Measurements from ENCODE around the gene RAB9A. TPM values are rescaled to one million over a fixed set of nuclear protein-coding genes. Genes with fewer than 3 reads are reported as not detected.

Gene RAB9A
- total and polyA plus RNA-seq, 9 of the 15 experiments (the other 6 are each of a cell fraction or from before 2014, with no cell fraction given) = 13.5 to 20.8 (median 17.7) TPM

- TF ChIP-seq JUN (IDR thresholded peaks at IDR 0.05; ENCODE audit: borderline replicate concordance, low read depth, low read length) = 0 out of 2 replicates have a peak, but pooled peaks have one; percentile 42
- no peak for TF ChIP-seq JUN (CRISPR knock-in tag; IDR thresholded peaks at IDR 0.05; ENCODE audit: borderline replicate concordance)
- no peak for TF ChIP-seq CBX8 (IDR thresholded peaks at IDR 0.05; ENCODE audit: borderline replicate concordance, extremely low read depth, low read depth, low read length, poor library complexity, severe bottlenecking)
- TF ChIP-seq ARID4B (CRISPR knock-in tag; IDR thresholded peaks at IDR 0.05) = no peak
- peak; percentile 74; the same call in 1 of the 2 replicates for TF ChIP-seq NR2C2 (CRISPR knock-in tag; IDR thresholded peaks at IDR 0.05)
- peak; percentile 95 for TF ChIP-seq NR2C2 (tag; IDR thresholded peaks at IDR 0.05)
- TF ChIP-seq BHLHE40 (IDR thresholded peaks at IDR 0.05; ENCODE audit: low read length) = peak; percentile 75
- peak; percentile 59 for TF ChIP-seq NFE2 (IDR thresholded peaks at IDR 0.05; ENCODE audit: low read depth)
- TF ChIP-seq NFIC (IDR thresholded peaks at IDR 0.05) = peak; percentile 78
- TF ChIP-seq ZFP1 (CRISPR knock-in tag; IDR thresholded peaks at IDR 0.05) = no peak
- no peak for TF ChIP-seq ZBTB2 (IDR thresholded peaks at IDR 0.05)
- no peak for TF ChIP-seq PBX2 (CRISPR knock-in tag; IDR thresholded peaks at IDR 0.05; ENCODE audit: low read depth)
- peak; percentile 65 for TF ChIP-seq PBX2 (tag; conservative IDR thresholded peaks at IDR 0.05; ENCODE audit: low read depth)
- TF ChIP-seq RB1 (IDR thresholded peaks at IDR 0.05; ENCODE audit: low read depth) = no peak
- TF ChIP-seq SMARCB1 (IDR thresholded peaks at IDR 0.05; ENCODE audit: insufficient read length, low read depth) = no peak
- TF ChIP-seq, protein P1, sequence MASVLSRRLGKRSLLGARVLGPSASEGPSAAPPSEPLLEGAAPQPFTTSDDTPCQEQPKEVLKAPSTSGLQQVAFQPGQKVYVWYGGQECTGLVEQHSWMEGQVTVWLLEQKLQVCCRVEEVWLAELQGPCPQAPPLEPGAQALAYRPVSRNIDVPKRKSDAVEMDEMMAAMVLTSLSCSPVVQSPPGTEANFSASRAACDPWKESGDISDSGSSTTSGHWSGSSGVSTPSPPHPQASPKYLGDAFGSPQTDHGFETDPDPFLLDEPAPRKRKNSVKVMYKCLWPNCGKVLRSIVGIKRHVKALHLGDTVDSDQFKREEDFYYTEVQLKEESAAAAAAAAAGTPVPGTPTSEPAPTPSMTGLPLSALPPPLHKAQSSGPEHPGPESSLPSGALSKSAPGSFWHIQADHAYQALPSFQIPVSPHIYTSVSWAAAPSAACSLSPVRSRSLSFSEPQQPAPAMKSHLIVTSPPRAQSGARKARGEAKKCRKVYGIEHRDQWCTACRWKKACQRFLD (CRISPR knock-in tag; IDR thresholded peaks at IDR 0.05) = 0 out of 2 replicates have a peak, but pooled peaks have one; percentile 53
Observed at GRCh38 chrX:13669246-13669737, 19.6 kb upstream of the RAB9A start (continued).
